Endothelial cell of umbilical vein (primary cell): ENCODE measurements around the gene CLDN15. TPM values are rescaled to one million over a fixed set of nuclear protein-coding genes. Genes with fewer than 3 reads are reported as not detected.

ENCODE experiments used
- BruUV-seq: library from RNA; stranded (reverse); fragments of 400-500 nt; replicated peaks from 2 replicates; lab custom pipeline; 2021; lab: Mats Ljungman, UMichigan
- CTCF ChIA-PET: fragments of 300-600, 350-600 bp; sonication (Branson Sonifier 250); formaldehyde crosslinking; loops from one replicate; lab custom pipeline; 2021; ENCODE audit warnings: antibody characterized with exemption, inconsistent platforms; lab: Charles Lee
- POLR2A ChIA-PET: fragments of 300-600, 350-600 bp; sonication (Branson Sonifier 250); formaldehyde crosslinking; loops from one replicate; lab custom pipeline; 2021; ENCODE audit warnings: antibody characterized with exemption, inconsistent platforms; lab: Charles Lee
- DNase-seq: peaks from one replicate; pipeline ENCODE4 v3.0.0-alpha.2; 2011; ENCODE audit warnings: low read depth, low spot score
- FAIRE-seq: peaks from 2 replicates; lab custom pipeline; 2011; peaks lifted over from hg19 to GRCh38; lab: Jason Lieb, UNC
- H2AFZ ChIP-seq: 2 replicates; pipeline ENCODE4 v1.6.0; 2012; ENCODE audit warnings: low read depth, low read length, control low read depth, inconsistent platforms
- H3K27ac ChIP-seq: 2 replicates; pipeline ENCODE4 v1.5.1; 2011; ENCODE audit warnings: low read depth, mild to moderate bottlenecking, control low read depth, low read length, moderate library complexity; ENCODE audit not compliant: insufficient read depth
- H3K27me3 ChIP-seq, 2 experiments: 2 replicates each; pipeline versions ENCODE4 v1.6.0 to v1.6.1; 2011; ENCODE audit warnings: low read length in 2 of 2, mixed read lengths in 1 of 2; ENCODE audit not compliant: control insufficient read depth in 2 of 2, insufficient read depth in 2 of 2
- H3K36me3 ChIP-seq, 2 experiments: 2 replicates in 1 of 2; 3 replicates in 1 of 2; pipeline ENCODE4 v1.5.1; 2011; ENCODE audit warnings: low read length in 2 of 2, mild to moderate bottlenecking in 1 of 2, moderate library complexity in 1 of 2; ENCODE audit not compliant: control insufficient read depth in 2 of 2, insufficient read depth in 2 of 2; ENCODE audit errors: extremely low read depth in 1 of 2
- H3K4me1 ChIP-seq: 3 replicates; pipeline ENCODE4 v1.5.1; 2011; ENCODE audit warnings: mild to moderate bottlenecking, low read length; ENCODE audit not compliant: control insufficient read depth, insufficient read depth; ENCODE audit errors: extremely low read depth
- H3K4me2 ChIP-seq: 2 replicates; pipeline ENCODE4 v1.6.1; 2011; ENCODE audit warnings: low read length, control low read depth, mixed read lengths; ENCODE audit not compliant: insufficient read depth
- H3K4me3 ChIP-seq, 3 experiments: fragments of 200-600 bp in 1 of 3; sonication (generic), shearing (Covaris generic) in 1 of 3; replicated peaks in 1 of 3; 2 replicates each; pipeline ENCODE4 v1.5.1; 2011 to 2016; ENCODE audit warnings: control low read depth in 3 of 3, low read length in 3 of 3, mild to moderate bottlenecking in 2 of 3, inconsistent platforms in 1 of 3, low read depth in 1 of 3, moderate library complexity in 1 of 3; ENCODE audit not compliant: insufficient read depth in 1 of 3
- H3K79me2 ChIP-seq: 2 replicates; pipeline ENCODE4 v1.6.0; 2012; ENCODE audit warnings: low read length, inconsistent platforms; ENCODE audit not compliant: control insufficient read depth, insufficient read depth
- H3K9ac ChIP-seq: replicated peaks from 2 replicates; pipeline ENCODE3; 2011; ENCODE audit warnings: low read length, control low read depth; ENCODE audit not compliant: insufficient read depth; ENCODE audit errors: extremely low read depth
- H3K9me1 ChIP-seq: replicated peaks from 3 replicates; pipeline ENCODE4 v1.6.0; 2011; ENCODE audit warnings: mild to moderate bottlenecking, low read length; ENCODE audit not compliant: control insufficient read depth, insufficient read depth; ENCODE audit errors: extremely low read depth
- H3K9me3 ChIP-seq: replicated peaks from 2 replicates; pipeline ENCODE4 v1.5.1; 2012; ENCODE audit warnings: low read length, inconsistent platforms; ENCODE audit not compliant: control insufficient read depth, insufficient read depth
- H4K20me1 ChIP-seq: replicated peaks from 2 replicates; pipeline ENCODE3; 2011; ENCODE audit warnings: mild to moderate bottlenecking, low read length; ENCODE audit not compliant: control insufficient read depth, insufficient read depth; ENCODE audit errors: extremely low read depth
- CTCF ChIP-seq, 2 donors: IDR thresholded peaks; 1 replicate in 1 of 2; 2 replicates in 1 of 2; pipeline ENCODE4 v1.5.1; 2011; ENCODE audit warnings: low read length in 2 of 2, mild to moderate bottlenecking in 2 of 2, moderate library complexity in 2 of 2, control low read depth in 1 of 2, inconsistent platforms in 1 of 2, low read depth in 1 of 2; ENCODE audit not compliant: insufficient read depth in 1 of 2; ENCODE audit errors: extremely low read depth in 1 of 2
- EZH2 ChIP-seq: IDR thresholded peaks from 2 replicates; pipeline ENCODE4 v1.6.1; 2012; ENCODE audit warnings: borderline replicate concordance, low read depth, mild to moderate bottlenecking, moderate library complexity, low read length, inconsistent platforms; ENCODE audit not compliant: severe bottlenecking
- FOS ChIP-seq: IDR thresholded peaks from 2 replicates; pipeline ENCODE4 v1.6.1; 2011; ENCODE audit warnings: mild to moderate bottlenecking, low read length, moderate library complexity, borderline replicate concordance; ENCODE audit not compliant: insufficient read depth
- GATA2 ChIP-seq: IDR thresholded peaks from 2 replicates; pipeline ENCODE4 v1.7.0; 2011; ENCODE audit warnings: low read depth, mild to moderate bottlenecking, moderate library complexity, mixed read lengths, low read length; ENCODE audit not compliant: insufficient read length, insufficient read depth
- JUN ChIP-seq: IDR thresholded peaks from 2 replicates; pipeline ENCODE4 v1.6.1; 2011; ENCODE audit warnings: borderline replicate concordance, low read depth; ENCODE audit not compliant: insufficient read length, insufficient read depth
- MYC ChIP-seq: IDR thresholded peaks from one replicate; pipeline ENCODE4 v1.6.1; 2011; ENCODE audit warnings: mild to moderate bottlenecking, low read depth, low read length
- POLR2A ChIP-seq: IDR thresholded peaks from 2 replicates; pipeline ENCODE4 v1.6.1; 2012; ENCODE audit warnings: low read depth, mild to moderate bottlenecking, control low read depth, low read length
- POLR2AphosphoS5 ChIP-seq: IDR thresholded peaks from 2 replicates; pipeline ENCODE4 v1.6.1; 2012; ENCODE audit warnings: low read depth, mild to moderate bottlenecking, control low read depth, low read length, moderate library complexity; ENCODE audit not compliant: insufficient read depth
- dilution Hi-C: fragments of 300-500 bp; cut with MboI; formaldehyde crosslinking; loops from one replicate; pipeline ENCODE4 v1.15.0; 2019; ENCODE audit warnings: low sequenced_read_pairs; ENCODE audit not compliant: extremely low pct_ligation_motif_present
- intact Hi-C: fragments of 100-400 bp; cut with micrococcal nuclease; formaldehyde crosslinking; loops from one replicate; pipeline ENCODE4 v1.10.0; 2022
- polyA plus RNA-seq, 4 experiments: library from polyadenylated mRNA; depleted of rRNA in 3 of 4; stranded (reverse) in 3 of 4; unstranded in 1 of 4; fragments of >200 nt; gene quantifications; 2 replicates each; pipeline versions ENCODE4 v1.2.1 to v1.2.3, GENCODE V29; 2011 to 2012; ENCODE audit warnings: missing spikeins in 1 of 4
- total RNA-seq: library from RNA; stranded (reverse); gene quantifications from 2 replicates; pipeline ENCODE4 v1.2.3, GENCODE V29; 2021
- TF ChIP-seq, protein P1 (sequence below): IDR thresholded peaks from 2 replicates; pipeline ENCODE4 v1.6.1; 2011; ENCODE audit not compliant: insufficient read depth, insufficient read length

CLDN15 gene
- total and polyA plus RNA-seq, 2 donors (not counting 3 experiments of a cell fraction or from before 2014, with no cell fraction given) = 11.3 to 17.7 TPM

DNA sequence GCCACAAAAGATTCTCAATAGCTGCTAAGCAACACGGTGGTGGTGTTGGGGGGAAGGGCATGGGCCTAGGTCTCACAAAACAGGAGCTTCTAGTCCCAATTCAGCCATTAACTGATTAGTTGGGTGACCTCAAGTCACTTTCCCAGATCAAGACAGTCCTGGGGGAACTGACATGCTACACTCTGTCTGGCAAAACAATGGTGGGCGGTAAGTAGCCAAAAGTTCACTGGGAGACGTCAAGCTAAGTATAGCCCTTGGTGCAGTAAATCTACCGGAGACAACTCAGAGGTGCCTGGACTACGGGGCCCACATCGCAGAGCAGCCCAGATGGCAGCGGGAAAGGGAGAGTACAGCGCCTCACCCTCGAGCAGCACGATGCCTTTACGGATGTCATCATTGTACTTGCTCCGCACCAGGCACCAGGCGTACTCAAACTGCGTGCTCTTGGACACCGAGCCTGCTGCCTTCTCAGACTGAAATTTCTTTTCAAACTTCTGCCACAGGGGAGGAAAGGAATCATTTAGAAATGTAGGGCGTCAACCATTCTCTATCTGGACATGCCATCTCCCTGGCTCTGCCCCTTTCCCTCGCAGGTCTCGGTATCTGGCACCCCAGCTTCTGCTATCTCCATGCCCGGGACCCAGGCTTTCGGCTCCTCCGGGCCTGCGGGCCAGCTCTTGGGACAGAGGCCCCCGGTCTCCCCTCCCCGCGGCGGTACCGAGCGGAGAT, 6.2 kb upstream of the CLDN15 start:
- intact Hi-C loops = loop anchor here (1.0 kb wide), 1 partner anchor 100 kb away; no protein-coding TSS in a partner anchor
- peaks cover 24% of the 10 kb centered on the region for H3K79me2 ChIP-seq
- peak overlapping the region; percentile 79 for H3K4me2 ChIP-seq
- H3K27ac ChIP-seq = peak overlapping the region; percentile 19
- no peaks in the 10 kb centered on the region for H3K9me1 ChIP-seq
- peak overlapping the region; percentile 78 for H3K9ac ChIP-seq
- no TSS peak for BruUV-seq
- ChIA-PET POLR2A (interaction anchor here (0.6 to 2.2 kb wide), 2 partner anchors 26 to 1183 kb away, joined by 6 to 12 read pairs; partner anchors contain the start of genes PLOD3 and ZNHIT1), CTCF (interaction anchor here (0.6 to 3.5 kb wide), 19 partner anchors 8 to 106 kb away, joined by 3 to 112 read pairs (median 4); partner anchors contain the start of genes PLOD3, VGF and ZNHIT1)
- no peak for DNase-seq
- H3K36me3 ChIP-seq = peaks cover 0 to 10% of the 10 kb centered on the region in 2 experiments
- peaks cover 26% of the 10 kb centered on the region for H3K4me1 ChIP-seq
- H3K4me3 ChIP-seq = peak overlapping the region in 2 of 3 experiments; percentile 64 to 89
- FAIRE-seq = no peak
- TF ChIP-seq GATA2 (peak; percentile 11), MYC (no peak)
- H2AFZ ChIP-seq = no peak overlapping the region
- H3K27me3 ChIP-seq = no peaks in the 10 kb centered on the region
- H4K20me1 ChIP-seq = no peaks in the 10 kb centered on the region
- H3K9me3 ChIP-seq = no peaks in the 10 kb centered on the region
- dilution Hi-C loops = no loop called here

DNA sequence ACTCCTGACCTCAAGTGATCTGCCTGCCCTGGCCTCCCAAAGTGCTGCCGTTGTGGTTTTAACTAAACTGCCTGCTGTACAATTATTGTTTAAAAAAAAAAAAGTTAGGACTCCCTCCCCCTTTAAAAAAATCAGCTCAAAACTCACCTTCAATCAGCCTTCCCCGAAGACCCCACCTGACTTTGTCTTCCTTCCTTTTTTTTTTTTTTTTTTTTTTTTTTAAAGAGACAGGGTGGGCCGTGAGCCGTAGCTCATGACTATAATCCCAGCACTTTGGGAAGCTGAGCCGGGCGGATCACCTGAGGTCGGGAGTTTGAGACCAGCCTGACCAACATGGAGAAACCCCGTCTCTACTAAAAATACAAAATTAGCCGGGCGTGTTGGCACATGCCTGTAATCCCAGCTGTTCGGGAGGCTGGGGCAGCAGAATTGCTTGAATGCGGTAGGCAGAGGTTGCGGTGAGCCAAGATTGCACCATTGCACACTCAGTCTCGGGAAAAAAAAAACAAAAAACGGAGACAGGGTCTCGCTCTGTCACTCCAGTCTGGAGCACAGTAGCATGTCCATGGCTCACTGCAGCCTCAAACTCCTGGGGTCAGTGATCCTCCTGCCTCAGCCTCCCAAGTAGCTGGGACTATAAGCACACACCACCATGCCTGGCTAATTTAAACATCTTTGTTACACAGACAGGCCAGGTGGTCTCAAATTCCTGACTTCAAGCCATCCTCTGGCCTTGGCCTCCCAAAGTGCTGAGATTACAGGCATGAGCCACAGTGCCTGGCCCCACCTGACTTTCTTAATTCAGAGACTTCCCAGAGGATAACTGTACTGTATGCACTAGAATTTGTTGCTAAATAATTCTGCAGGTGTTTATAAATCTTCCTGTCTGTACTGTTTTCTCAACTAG, 4.1 kb upstream of the CLDN15 start:
- H3K9me1 ChIP-seq = no peaks in the 10 kb centered on the region
- dilution Hi-C loops = no loop called here
- no peak overlapping the region for H3K4me2 ChIP-seq
- intact Hi-C loops = no loop called here
- H3K79me2 ChIP-seq = peaks cover 24% of the 10 kb centered on the region
- no peaks in the 10 kb centered on the region for H4K20me1 ChIP-seq
- peaks cover 0 to 14% of the 10 kb centered on the region in 2 experiments for H3K36me3 ChIP-seq
- no peak overlapping the region for H3K4me3 ChIP-seq
- CTCF ChIA-PET = interaction anchor here (1.3 kb wide), 2 partner anchors 24 to 98 kb away, joined by 3 to 6 read pairs; partner anchors contain the start of genes PLOD3 and ZNHIT1
- BruUV-seq = no TSS peak
- TF ChIP-seq MYC (no peak), CTCF (IDR thresholded peaks at IDR 0.05; ENCODE audit: extremely low read depth in 1 of 2, insufficient read depth in 1 of 2, low read depth in 1 of 2, low read length in 2 of 2) (no peak), EZH2 (no peak), GATA2 (no peak), JUN (no peak), POLR2AphosphoS5 (no peak), POLR2A (no peak), FOS (no peak)
- TF ChIP-seq, protein P1, sequence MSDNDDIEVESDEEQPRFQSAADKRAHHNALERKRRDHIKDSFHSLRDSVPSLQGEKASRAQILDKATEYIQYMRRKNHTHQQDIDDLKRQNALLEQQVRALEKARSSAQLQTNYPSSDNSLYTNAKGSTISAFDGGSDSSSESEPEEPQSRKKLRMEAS = no peak
- POLR2A ChIA-PET = no interaction called here
- H3K27me3 ChIP-seq = no peaks in the 10 kb centered on the region
- no peak overlapping the region for H3K27ac ChIP-seq
- FAIRE-seq (no peak), DNase-seq (no peak)
- H3K4me1 ChIP-seq = peaks cover 43% of the 10 kb centered on the region
- H3K9me3 ChIP-seq = no peaks in the 10 kb centered on the region
- no peak overlapping the region for H2AFZ ChIP-seq
- H3K9ac ChIP-seq = no peak overlapping the region
